Muscle layer of duodenum (tissue), 2 donors: ENCODE measurements around the gene TEK.

Source experiments
- H3K27ac ChIP-seq: one replicate; pipeline ENCODE4 v1.7.0; 2013; ENCODE audit warnings: mild to moderate bottlenecking, low read length
- H3K27me3 ChIP-seq: one replicate; pipeline ENCODE4 v1.7.0; 2013; ENCODE audit warnings: low read depth, mild to moderate bottlenecking, control low read depth, low read length
- H3K36me3 ChIP-seq, 2 donors: one replicate each; pipeline ENCODE4 v1.7.0; 2013; ENCODE audit warnings: low read length in 2 of 2, control low read depth in 1 of 2, mild to moderate bottlenecking in 1 of 2; ENCODE audit not compliant: insufficient read depth in 2 of 2, control insufficient read depth in 1 of 2
- H3K4me1 ChIP-seq, 2 donors: one replicate each; pipeline ENCODE4 v1.7.0; 2013; ENCODE audit warnings: low read length in 2 of 2, mild to moderate bottlenecking in 2 of 2, control low read depth in 1 of 2, moderate library complexity in 1 of 2; ENCODE audit not compliant: insufficient read depth in 2 of 2, control insufficient read depth in 1 of 2
- H3K4me3 ChIP-seq, 2 donors: one replicate each; pipeline ENCODE4 v1.7.0; 2013; ENCODE audit warnings: low read length in 2 of 2, low read depth in 1 of 2, mild to moderate bottlenecking in 1 of 2
- H3K9me3 ChIP-seq, 2 donors: one replicate each; pipeline ENCODE4 v1.7.0; 2013; ENCODE audit warnings: low read length in 2 of 2, control low read depth in 1 of 2, mild to moderate bottlenecking in 1 of 2; ENCODE audit not compliant: control insufficient read depth in 1 of 2
- donor health status: healthy.

Gene TEK

GRCh38 chr9:27108981-27109541 lies at the start of gene TEK:
Gene TEK, plus strand, starts transcription at chr9:27109225. Its CDS starts 366 bp downstream, at chr9:27109591.
- peak within 1 kb of the TSS; percentile 19 for H3K27ac ChIP-seq
- H3K4me3 ChIP-seq = peak within 1 kb of the TSS; percentile 14 to 37
- no peaks in the 10 kb centered on the region for H3K9me3 ChIP-seq

GRCh38 chr9:27059412-27059811 lies 49.6 kb upstream of the TEK start:
- Histone ChIP-seq H3K4me3 (no peak overlapping the region), H3K27ac (no peak overlapping the region), H3K9me3 (no peaks in the 10 kb centered on the region), H3K27me3 (no peaks in the 10 kb centered on the region), H3K36me3 (peaks cover 3 to 19% of the 10 kb centered on the region in 2 donors), H3K4me1 (no peaks in the 10 kb centered on the region)

More at GRCh38 chr9:27108981-27109541, at the start of gene TEK:
- no peaks in the 10 kb centered on the region for H3K27me3 ChIP-seq
- H3K4me1 ChIP-seq = no peaks in the 10 kb centered on the region
- H3K36me3 ChIP-seq = no peaks in the 10 kb centered on the region

GRCh38 chr9:27059907-27060306 lies 49.1 kb upstream of the TEK start:
- Histone ChIP-seq H3K4me3 (no peak overlapping the region), H3K4me1 (no peaks in the 10 kb centered on the region), H3K27ac (no peak overlapping the region), H3K9me3 (no peaks in the 10 kb centered on the region), H3K36me3 (peaks cover 3 to 16% of the 10 kb centered on the region in 2 donors), H3K27me3 (no peaks in the 10 kb centered on the region)

- Histone ChIP-seq H3K27me3 (no peaks in the 10 kb centered on the region), H3K9me3 (no peaks in the 10 kb centered on the region), H3K4me1 (no peaks in the 10 kb centered on the region), H3K27ac (no peak overlapping the region), H3K4me3 (no peak overlapping the region), H3K36me3 (peaks cover 3 to 9% of the 10 kb centered on the region in 2 donors)
Measured at GRCh38 chr9:27065288-27065687, 43.7 kb upstream of the TEK start.

GRCh38 chr9:27073841-27074728 lies 34.9 kb upstream of the TEK start:
- H3K9me3 ChIP-seq = no peaks in the 10 kb centered on the region
- H3K4me1 ChIP-seq = no peaks in the 10 kb centered on the region
- H3K4me3 ChIP-seq = no peak overlapping the region
- no peaks in the 10 kb centered on the region for H3K27me3 ChIP-seq
- no peak overlapping the region for H3K27ac ChIP-seq
- H3K36me3 ChIP-seq = no peaks in the 10 kb centered on the region

- no peaks in the 10 kb centered on the region for H3K9me3 ChIP-seq
- no peaks in the 10 kb centered on the region for H3K36me3 ChIP-seq
- no peak overlapping the region for H3K27ac ChIP-seq
- no peaks in the 10 kb centered on the region for H3K27me3 ChIP-seq
- H3K4me1 ChIP-seq = no peaks in the 10 kb centered on the region
- no peak overlapping the region for H3K4me3 ChIP-seq
Measured at GRCh38 chr9:27078685-27079084, 30.3 kb upstream of the TEK start.

GRCh38 chr9:27085456-27085855 lies 23.6 kb upstream of the TEK start:
- Histone ChIP-seq H3K4me1 (peaks cover 0 to 4% of the 10 kb centered on the region in 2 donors), H3K36me3 (no peaks in the 10 kb centered on the region), H3K9me3 (no peaks in the 10 kb centered on the region), H3K27ac (no peak overlapping the region), H3K27me3 (no peaks in the 10 kb centered on the region), H3K4me3 (no peak overlapping the region)

GRCh38 chr9:27086818-27087680 lies 22.0 kb upstream of the TEK start:
- Histone ChIP-seq H3K27me3 (no peaks in the 10 kb centered on the region), H3K4me1 (peaks cover 0 to 4% of the 10 kb centered on the region in 2 donors), H3K9me3 (no peaks in the 10 kb centered on the region), H3K4me3 (no peak overlapping the region), H3K27ac (no peak overlapping the region), H3K36me3 (no peaks in the 10 kb centered on the region)

- H3K36me3 ChIP-seq = no peaks in the 10 kb centered on the region
- H3K4me3 ChIP-seq = no peak overlapping the region
- H3K4me1 ChIP-seq = peaks cover 0 to 4% of the 10 kb centered on the region in 2 donors
- H3K9me3 ChIP-seq = no peaks in the 10 kb centered on the region
- H3K27ac ChIP-seq = no peak overlapping the region
- no peaks in the 10 kb centered on the region for H3K27me3 ChIP-seq
Measured at GRCh38 chr9:27088981-27089380, 20.0 kb upstream of the TEK start.

GRCh38 chr9:27089706-27090105 lies 19.3 kb upstream of the TEK start:
- no peak overlapping the region for H3K4me3 ChIP-seq
- no peaks in the 10 kb centered on the region for H3K36me3 ChIP-seq
- H3K27ac ChIP-seq = no peak overlapping the region
- no peaks in the 10 kb centered on the region for H3K27me3 ChIP-seq
- peaks cover 0 to 4% of the 10 kb centered on the region in 2 donors for H3K4me1 ChIP-seq
- H3K9me3 ChIP-seq = no peaks in the 10 kb centered on the region

GRCh38 chr9:27090231-27090630 lies 18.8 kb upstream of the TEK start:
- Histone ChIP-seq H3K36me3 (no peaks in the 10 kb centered on the region), H3K4me3 (no peak overlapping the region), H3K27ac (no peak overlapping the region), H3K27me3 (no peaks in the 10 kb centered on the region), H3K4me1 (peaks cover 0 to 4% of the 10 kb centered on the region in 2 donors), H3K9me3 (no peaks in the 10 kb centered on the region)
